ENCODE results near the gene SFMBT1.
A peak's percentile ranks its signal among the peaks of the same experiment; 100 is the strongest.
"Not testable (repeated sequence)": the region's sequence is repeated elsewhere in the genome, so short reads cannot be mapped to it uniquely, and the experiment has no call there.

SFMBT1 gene

DNA sequence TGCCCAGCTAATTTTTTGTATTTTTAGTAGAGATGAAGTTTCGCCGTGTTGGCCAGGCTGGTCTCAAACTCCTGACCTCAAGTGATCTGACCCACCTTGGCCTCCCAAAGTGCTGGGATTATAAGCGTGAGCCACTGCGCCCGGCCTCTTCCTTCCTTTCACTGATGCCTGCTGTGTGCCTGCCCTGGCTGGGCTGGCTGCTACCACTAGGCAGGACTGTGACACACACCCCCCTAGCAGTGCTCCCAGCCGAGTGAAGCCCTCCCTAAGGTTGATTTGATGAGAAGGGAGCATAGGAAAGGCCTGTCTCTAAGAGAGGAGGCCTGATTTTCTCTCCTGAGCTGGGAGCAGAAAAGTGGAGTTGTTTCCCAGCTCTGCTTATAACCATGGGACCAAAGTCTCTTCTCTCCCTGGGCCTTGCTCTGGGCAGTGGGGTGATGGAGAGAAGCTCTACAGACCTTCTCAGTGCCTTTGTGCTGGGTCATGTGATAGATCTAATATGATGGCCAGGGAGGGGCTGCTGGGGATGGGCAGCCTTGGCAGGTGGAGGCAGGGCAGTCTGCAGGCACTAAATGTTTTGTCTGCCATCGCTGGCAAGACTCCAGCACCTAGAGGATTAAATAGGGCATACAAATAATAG, 20.1 kb upstream of the SFMBT1 start:
- H3K4me3 ChIP-seq (ENCODE audit: low read depth, low read length): no peak overlapping the region
- H3K27me3 ChIP-seq: no peaks in the 10 kb centered on the region
- TF ChIP-seq, protein P1, sequence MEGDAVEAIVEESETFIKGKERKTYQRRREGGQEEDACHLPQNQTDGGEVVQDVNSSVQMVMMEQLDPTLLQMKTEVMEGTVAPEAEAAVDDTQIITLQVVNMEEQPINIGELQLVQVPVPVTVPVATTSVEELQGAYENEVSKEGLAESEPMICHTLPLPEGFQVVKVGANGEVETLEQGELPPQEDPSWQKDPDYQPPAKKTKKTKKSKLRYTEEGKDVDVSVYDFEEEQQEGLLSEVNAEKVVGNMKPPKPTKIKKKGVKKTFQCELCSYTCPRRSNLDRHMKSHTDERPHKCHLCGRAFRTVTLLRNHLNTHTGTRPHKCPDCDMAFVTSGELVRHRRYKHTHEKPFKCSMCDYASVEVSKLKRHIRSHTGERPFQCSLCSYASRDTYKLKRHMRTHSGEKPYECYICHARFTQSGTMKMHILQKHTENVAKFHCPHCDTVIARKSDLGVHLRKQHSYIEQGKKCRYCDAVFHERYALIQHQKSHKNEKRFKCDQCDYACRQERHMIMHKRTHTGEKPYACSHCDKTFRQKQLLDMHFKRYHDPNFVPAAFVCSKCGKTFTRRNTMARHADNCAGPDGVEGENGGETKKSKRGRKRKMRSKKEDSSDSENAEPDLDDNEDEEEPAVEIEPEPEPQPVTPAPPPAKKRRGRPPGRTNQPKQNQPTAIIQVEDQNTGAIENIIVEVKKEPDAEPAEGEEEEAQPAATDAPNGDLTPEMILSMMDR (IDR thresholded peaks at IDR 0.05; ENCODE audit: low read depth, low read length): no peak
- no peaks in the 10 kb centered on the region for H3K9me3 ChIP-seq
- H3K36me3 ChIP-seq: no peaks in the 10 kb centered on the region
- no peaks in the 10 kb centered on the region for H3K4me1 ChIP-seq
- no peak for DNase-seq

DNA sequence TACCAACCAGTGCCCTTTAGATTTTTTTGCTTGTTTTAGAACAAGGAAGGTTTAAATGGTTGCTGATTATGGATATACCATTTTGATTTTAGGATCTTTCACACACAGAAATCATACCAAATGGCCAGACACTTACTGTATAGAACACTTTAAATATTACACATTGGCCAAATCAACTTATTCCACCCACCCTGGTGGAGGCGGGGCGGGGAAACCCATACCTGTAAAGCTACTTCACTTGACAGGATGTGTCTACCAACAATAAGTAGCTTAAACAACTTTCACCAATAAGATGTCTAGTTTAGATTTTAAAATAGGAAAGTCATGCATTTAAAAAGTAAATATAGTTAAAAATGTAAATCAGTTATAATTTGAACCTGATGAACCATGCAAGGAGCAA, 17.0 kb upstream of the SFMBT1 start:
- H3K4me1 ChIP-seq: no peaks in the 10 kb centered on the region
- H3K9me3 ChIP-seq: no peaks in the 10 kb centered on the region
- no peaks in the 10 kb centered on the region for H3K27me3 ChIP-seq
- no peak overlapping the region for H3K4me3 ChIP-seq (ENCODE audit: low read depth, low read length)
- TF ChIP-seq, protein P1 (IDR thresholded peaks at IDR 0.05; ENCODE audit: low read depth, low read length): no peak
- DNase-seq: no peak
- H3K36me3 ChIP-seq: no peaks in the 10 kb centered on the region

DNA sequence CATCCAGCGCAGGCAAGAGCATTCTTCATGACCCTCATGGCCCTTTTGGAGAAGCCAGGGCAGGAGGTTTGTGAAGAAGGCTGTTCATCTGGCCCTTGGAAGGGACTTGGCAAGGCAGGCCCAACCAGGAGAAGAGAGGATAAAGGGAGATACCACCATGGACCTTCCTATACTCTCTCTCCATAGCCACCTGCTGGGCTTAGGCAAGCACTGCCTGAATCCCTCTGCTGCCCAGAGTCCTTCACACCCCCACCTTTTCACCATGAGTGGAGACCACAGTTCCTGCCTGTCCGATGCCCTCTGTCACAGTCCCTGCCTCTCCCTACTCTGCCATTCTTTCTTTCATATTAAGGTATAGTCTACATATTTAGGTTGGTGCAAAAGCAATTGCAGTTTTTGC, 10.6 kb upstream of the SFMBT1 start:
- Histone ChIP-seq H3K9me3 (no peaks in the 10 kb centered on the region), H3K36me3 (no peaks in the 10 kb centered on the region), H3K27me3 (no peaks in the 10 kb centered on the region), H3K4me3 (ENCODE audit: low read depth, low read length) (no peak overlapping the region), H3K4me1 (no peaks in the 10 kb centered on the region)
- DNase-seq: no peak
- TF ChIP-seq, protein P1 (IDR thresholded peaks at IDR 0.05; ENCODE audit: low read depth, low read length): peak; percentile 30; the same call in 1 of the 2 replicates

DNA sequence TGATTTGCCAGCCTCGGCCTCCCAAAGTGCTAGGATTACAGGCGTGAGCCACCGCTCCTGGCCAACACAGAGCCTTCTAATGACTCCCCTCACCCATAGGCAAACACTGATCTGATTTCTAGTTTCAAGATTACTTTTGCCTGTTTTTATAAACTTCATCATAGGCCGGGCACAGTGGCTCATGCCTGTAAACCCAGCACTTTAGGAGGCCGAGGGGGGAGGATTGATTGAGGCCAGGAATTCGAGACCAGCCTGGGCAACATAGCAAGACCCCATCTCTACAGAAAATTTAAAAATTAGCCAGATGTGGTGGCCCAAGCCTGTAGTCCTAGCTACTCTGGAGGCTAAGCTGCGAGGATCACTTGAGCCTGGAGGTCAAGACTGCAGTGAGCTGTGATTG, 8.4 kb upstream of the SFMBT1 start:
- not testable (repeated sequence) for H3K27me3 ChIP-seq; H3K4me1 ChIP-seq; H3K36me3 ChIP-seq; H3K4me3 ChIP-seq (ENCODE audit: low read depth, low read length); DNase-seq; H3K9me3 ChIP-seq

DNA sequence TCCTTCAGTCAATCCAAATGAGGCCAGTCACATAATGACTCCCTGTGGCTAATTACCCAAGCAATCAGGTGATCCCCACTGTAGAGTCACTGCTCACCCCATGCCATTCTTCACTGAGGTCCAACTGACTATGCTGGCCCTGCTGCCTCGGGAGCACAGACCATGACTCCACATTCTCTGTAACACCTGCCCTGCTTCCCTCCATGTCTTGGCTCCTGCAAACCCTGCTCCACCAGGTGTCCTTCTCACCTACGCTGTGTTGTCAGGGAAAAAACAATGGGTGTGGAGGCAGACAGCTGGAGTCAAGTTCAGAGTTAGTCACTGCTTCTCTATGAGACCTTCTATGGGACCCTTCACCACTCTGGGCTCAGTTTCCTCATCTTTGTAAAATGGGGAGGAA, 6.1 kb upstream of the SFMBT1 start:
- Histone ChIP-seq H3K4me1 (no peaks in the 10 kb centered on the region), H3K4me3 (ENCODE audit: low read depth, low read length) (no peak overlapping the region), H3K36me3 (no peaks in the 10 kb centered on the region), H3K9me3 (no peaks in the 10 kb centered on the region), H3K27me3 (peaks cover under 1% of the 10 kb centered on the region)
- TF ChIP-seq, protein P1 (IDR thresholded peaks at IDR 0.05; ENCODE audit: low read depth, low read length): no peak
- DNase-seq: no peak

DNA sequence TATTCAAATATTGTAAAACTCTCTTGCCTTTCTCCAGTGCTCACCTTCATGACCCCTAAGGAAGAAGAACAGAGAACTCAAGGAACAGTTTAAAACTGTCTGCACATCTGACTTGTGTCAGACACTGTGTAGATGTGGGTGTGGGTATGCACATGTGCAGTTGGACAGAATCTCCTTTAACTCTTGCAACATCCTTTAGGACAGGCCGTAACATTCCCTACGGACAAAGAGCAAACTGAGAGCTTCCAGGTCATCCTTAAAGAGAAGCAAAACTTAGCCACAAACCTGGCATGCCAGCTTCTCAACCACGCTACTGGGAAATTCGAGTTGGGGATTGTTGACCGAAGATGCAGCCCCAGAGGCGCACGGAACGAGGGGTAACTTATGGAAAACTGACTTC, 4.1 kb upstream of the SFMBT1 start:
- H3K9me3 ChIP-seq: no peaks in the 10 kb centered on the region
- H3K4me1 ChIP-seq: no peaks in the 10 kb centered on the region
- no peak overlapping the region for H3K4me3 ChIP-seq (ENCODE audit: low read depth, low read length)
- H3K36me3 ChIP-seq: no peaks in the 10 kb centered on the region
- DNase-seq: no peak
- TF ChIP-seq, protein P1 (IDR thresholded peaks at IDR 0.05; ENCODE audit: low read depth, low read length): no peak
- H3K27me3 ChIP-seq: peaks cover 14% of the 10 kb centered on the region
